ENCODE data around the gene KRTAP6-3. TPM values are rescaled to one million over a fixed set of nuclear protein-coding genes. Genes with fewer than 3 reads are reported as not detected.

The KRTAP6-3 gene
- total RNA-seq, 5 donors from 2014 or later (not counting 1 experiment from before 2014, with no cell fraction given) = not detected

DNA sequence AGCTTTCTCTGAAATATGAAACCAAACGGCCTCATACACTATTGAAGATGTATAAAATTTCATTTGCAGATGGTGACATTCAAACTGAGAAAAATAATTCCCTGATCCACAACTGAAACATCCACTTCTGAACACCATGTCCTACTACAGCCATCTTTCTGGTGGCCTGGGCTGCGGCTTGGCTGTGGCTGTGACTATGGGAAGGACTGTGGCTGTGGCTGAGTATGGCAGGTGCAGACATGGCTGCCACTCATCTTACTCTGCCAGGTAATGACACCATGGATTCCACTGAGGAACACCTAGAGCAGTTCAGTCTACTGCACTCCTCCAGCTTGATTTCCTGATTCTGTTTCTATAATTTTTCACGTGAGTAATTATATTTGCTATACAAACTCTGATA is 28.3 kb downstream of the KRTAP6-3 start, which contains the start of gene KRTAP20-4:
KRTAP20-4 (plus strand) TSS at position 106 of the 400 bp plus-strand sequence.
- no peaks in the 10 kb centered on the region for H3K36me3 Mint-ChIP-seq
- H3K9me3 ChIP-seq = no peaks in the 10 kb centered on the region
- H3K4me3 Mint-ChIP-seq = no peak within 1 kb of the TSS
- no peaks in the 10 kb centered on the region for H3K36me3 ChIP-seq (ENCODE audit: control insufficient read depth in 2 of 2, extremely low read depth in 1 of 2, insufficient read depth in 1 of 2, low read length in 1 of 2)
- no peaks in the 10 kb centered on the region for H3K4me1 ChIP-seq (ENCODE audit: control insufficient read depth in 1 of 2, extremely low read depth in 1 of 2, insufficient read depth in 2 of 2, low read length in 2 of 2)
- H3K27me3 ChIP-seq (replicated peaks in 1 of 2; ENCODE audit: control insufficient read depth in 2 of 2, extremely low read depth in 1 of 2, insufficient read depth in 2 of 2, low read length in 1 of 2) = no peaks in the 10 kb centered on the region
- POLR2A ChIA-PET = no interaction called here
- H3K4me1 Mint-ChIP-seq = no peaks in the 10 kb centered on the region
- no CpG with 5 or more reads among the region's 3 CpGs for WGBS (ENCODE audit: insufficient coverage)
- H3K27ac Mint-ChIP-seq = no peak within 1 kb of the TSS
- no peak within 1 kb of the TSS for H3K4me3 ChIP-seq (ENCODE audit: control insufficient read depth in 1 of 2, extremely low read depth in 1 of 2, low read length in 1 of 2)
- DNase-seq = no peak
- CTCF ChIA-PET = no interaction called here
- no peaks in the 10 kb centered on the region for H3K27me3 Mint-ChIP-seq
- ATAC-seq (replicated peaks in 1 of 4) = no peak
- no peaks in the 10 kb centered on the region for H3K9me3 Mint-ChIP-seq
- H3K27ac ChIP-seq (ENCODE audit: low read length) = no peak within 1 kb of the TSS

- CTCF ChIA-PET = no interaction called here
- Histone ChIP-seq H3K27ac (ENCODE audit: low read length) (no peak overlapping the region), H3K27me3 (replicated peaks in 1 of 2; ENCODE audit: control insufficient read depth in 2 of 2, extremely low read depth in 1 of 2, insufficient read depth in 2 of 2, low read length in 1 of 2) (no peaks in the 10 kb centered on the region), H3K9me3 (peaks cover 2% of the 10 kb centered on the region), H3K4me1 (ENCODE audit: control insufficient read depth in 1 of 2, extremely low read depth in 1 of 2, insufficient read depth in 2 of 2, low read length in 2 of 2) (no peaks in the 10 kb centered on the region), H3K36me3 (ENCODE audit: control insufficient read depth in 2 of 2, extremely low read depth in 1 of 2, insufficient read depth in 1 of 2, low read length in 1 of 2) (no peaks in the 10 kb centered on the region), H3K4me3 (ENCODE audit: control insufficient read depth in 1 of 2, extremely low read depth in 1 of 2, low read length in 1 of 2) (no peak overlapping the region)
- POLR2A ChIA-PET = no interaction called here
- Mint-ChIP-seq H3K27ac (no peak overlapping the region), H3K9me3 (peaks cover 0 to 3% (median 0%) of the 10 kb centered on the region in 3 donors), H3K4me1 (no peaks in the 10 kb centered on the region), H3K27me3 (no peaks in the 10 kb centered on the region), H3K36me3 (no peaks in the 10 kb centered on the region), H3K4me3 (no peak overlapping the region)
- DNase-seq (no peak), ATAC-seq (replicated peaks in 1 of 4) (no peak)
- 67% methylated on average over 2 of the region's 3 CpGs for WGBS (ENCODE audit: insufficient coverage)
These were observed 31.1 kb downstream of the KRTAP6-3 start for GRCh38 chr21:30623362-30623761.

GRCh38 chr21:30625449-30626165 is 33.4 kb downstream of the KRTAP6-3 start:
- H3K27me3 ChIP-seq (replicated peaks in 1 of 2; ENCODE audit: control insufficient read depth in 2 of 2, extremely low read depth in 1 of 2, insufficient read depth in 2 of 2, low read length in 1 of 2) = no peaks in the 10 kb centered on the region
- no peak overlapping the region for H3K4me3 ChIP-seq (ENCODE audit: control insufficient read depth in 1 of 2, extremely low read depth in 1 of 2, low read length in 1 of 2)
- DNase-seq (no peak), ATAC-seq (replicated peaks in 1 of 4) (no peak)
- peaks cover 2% of the 10 kb centered on the region for H3K9me3 ChIP-seq
- H3K4me3 Mint-ChIP-seq = no peak overlapping the region
- ChIA-PET POLR2A (no interaction called here), CTCF (interaction anchor here in 1 of 2 donors (0.6 kb wide), 1 partner anchor 457 kb away, joined by 3 read pairs; no protein-coding TSS in a partner anchor)
- no peaks in the 10 kb centered on the region for H3K36me3 Mint-ChIP-seq
- no peaks in the 10 kb centered on the region for H3K4me1 ChIP-seq (ENCODE audit: control insufficient read depth in 1 of 2, extremely low read depth in 1 of 2, insufficient read depth in 2 of 2, low read length in 2 of 2)
- WGBS (ENCODE audit: insufficient coverage) = 64% methylated on average over 3 of the region's 4 CpGs
- H3K27ac ChIP-seq (ENCODE audit: low read length) = no peak overlapping the region
- no peaks in the 10 kb centered on the region for H3K27me3 Mint-ChIP-seq
- no peaks in the 10 kb centered on the region for H3K36me3 ChIP-seq (ENCODE audit: control insufficient read depth in 2 of 2, extremely low read depth in 1 of 2, insufficient read depth in 1 of 2, low read length in 1 of 2)
- no peaks in the 10 kb centered on the region for H3K4me1 Mint-ChIP-seq
- no peak overlapping the region for H3K27ac Mint-ChIP-seq
- peaks cover 0 to 3% (median 0%) of the 10 kb centered on the region in 3 donors for H3K9me3 Mint-ChIP-seq

DNA sequence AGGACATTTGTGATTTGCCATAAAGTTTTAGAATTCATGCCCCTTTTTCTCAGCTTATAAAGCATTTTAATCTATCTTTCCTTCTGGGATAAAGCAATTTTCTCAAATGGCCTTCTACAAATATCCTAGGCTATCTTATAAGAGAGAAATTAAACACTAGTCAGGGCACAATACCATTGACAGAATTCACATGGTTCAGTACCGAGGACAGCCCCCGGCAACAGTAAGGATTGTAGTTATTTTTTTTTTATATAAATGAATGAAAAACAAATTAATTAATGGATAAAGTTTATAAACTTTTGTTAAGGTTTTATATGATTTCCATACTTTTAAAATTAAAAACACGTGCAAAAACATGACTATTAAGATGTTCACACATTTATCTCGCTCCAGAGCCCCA is 35.9 kb downstream of the KRTAP6-3 start:
- Mint-ChIP-seq H3K4me3 (no peak overlapping the region), H3K4me1 (no peaks in the 10 kb centered on the region), H3K27ac (no peak overlapping the region), H3K36me3 (no peaks in the 10 kb centered on the region), H3K9me3 (peaks cover 0 to 3% (median 0%) of the 10 kb centered on the region in 3 donors), H3K27me3 (peaks cover 0 to 6% of the 10 kb centered on the region in 2 donors)
- ChIA-PET POLR2A (no interaction called here), CTCF (no interaction called here)
- no peak overlapping the region for H3K27ac ChIP-seq (ENCODE audit: low read length)
- H3K4me1 ChIP-seq (ENCODE audit: control insufficient read depth in 1 of 2, extremely low read depth in 1 of 2, insufficient read depth in 2 of 2, low read length in 2 of 2) = no peaks in the 10 kb centered on the region
- H3K27me3 ChIP-seq (replicated peaks in 1 of 2; ENCODE audit: control insufficient read depth in 2 of 2, extremely low read depth in 1 of 2, insufficient read depth in 2 of 2, low read length in 1 of 2) = no peaks in the 10 kb centered on the region
- DNase-seq = no peak
- H3K4me3 ChIP-seq (ENCODE audit: control insufficient read depth in 1 of 2, extremely low read depth in 1 of 2, low read length in 1 of 2) = no peak overlapping the region
- no peaks in the 10 kb centered on the region for H3K36me3 ChIP-seq (ENCODE audit: control insufficient read depth in 2 of 2, extremely low read depth in 1 of 2, insufficient read depth in 1 of 2, low read length in 1 of 2)
- no peak for ATAC-seq (replicated peaks in 1 of 4)
- H3K9me3 ChIP-seq = peaks cover 2% of the 10 kb centered on the region
- WGBS (ENCODE audit: insufficient coverage) = no CpG with 5 or more reads among the region's 4 CpGs

DNA sequence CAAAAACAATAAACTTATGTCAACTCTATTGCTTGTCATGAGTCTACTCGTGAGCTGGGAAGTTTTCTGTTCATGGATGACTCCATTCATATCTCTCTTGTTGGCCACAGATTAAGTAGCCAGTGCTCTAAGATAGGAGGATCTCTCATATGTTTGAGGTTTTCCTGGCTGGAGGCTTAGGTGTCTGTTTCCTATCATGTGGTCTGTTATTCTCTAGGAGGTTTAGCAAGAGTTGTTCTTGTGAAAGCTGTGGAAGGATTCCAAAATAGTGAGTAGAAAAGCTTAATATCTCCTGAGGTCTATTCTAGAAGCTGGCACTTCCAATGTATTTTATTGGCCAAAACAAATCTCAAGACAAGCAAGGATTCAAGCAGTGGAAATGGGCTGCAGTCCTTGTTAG is 37.0 kb downstream of the KRTAP6-3 start:
- POLR2A ChIA-PET = no interaction called here

DNA sequence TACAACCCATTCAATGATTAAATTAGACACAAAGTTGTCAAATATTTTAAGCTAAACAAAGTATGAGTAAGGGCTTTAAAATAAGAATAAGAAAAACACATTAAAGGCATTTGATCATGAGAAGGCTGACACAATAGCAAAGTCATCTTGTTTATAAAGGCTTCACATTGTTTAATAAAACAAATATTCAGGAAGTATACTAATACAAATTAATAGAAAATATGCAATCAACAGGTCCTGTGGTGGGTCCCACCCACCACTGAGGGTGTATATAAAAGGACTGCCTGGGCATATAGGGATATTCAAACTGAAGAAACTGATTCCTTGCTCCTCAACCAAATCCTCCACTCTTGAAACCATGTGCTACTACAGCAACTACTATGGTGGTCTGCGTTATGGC is 42.7 kb downstream of the KRTAP6-3 start, which contains the start of gene KRTAP20-2:
KRTAP20-2 (plus strand) TSS at position 301 of the 400 bp plus-strand sequence; CDS start at position 359, 58 bp downstream.
- Histone ChIP-seq H3K36me3 (ENCODE audit: control insufficient read depth in 2 of 2, extremely low read depth in 1 of 2, insufficient read depth in 1 of 2, low read length in 1 of 2) (no peaks in the 10 kb centered on the region), H3K4me1 (ENCODE audit: control insufficient read depth in 1 of 2, extremely low read depth in 1 of 2, insufficient read depth in 2 of 2, low read length in 2 of 2) (no peaks in the 10 kb centered on the region), H3K27me3 (replicated peaks in 1 of 2; ENCODE audit: control insufficient read depth in 2 of 2, extremely low read depth in 1 of 2, insufficient read depth in 2 of 2, low read length in 1 of 2) (no peaks in the 10 kb centered on the region), H3K4me3 (ENCODE audit: control insufficient read depth in 1 of 2, extremely low read depth in 1 of 2, low read length in 1 of 2) (no peak within 1 kb of the TSS), H3K27ac (ENCODE audit: low read length) (no peak within 1 kb of the TSS), H3K9me3 (no peaks in the 10 kb centered on the region)
- POLR2A ChIA-PET = no interaction called here
- no peak within 1 kb of the TSS for H3K27ac Mint-ChIP-seq
- 100% methylated on average over 1 of the region's 1 CpG for WGBS (ENCODE audit: insufficient coverage)
- DNase-seq (no peak), ATAC-seq (replicated peaks in 1 of 4) (no peak)
- no peaks in the 10 kb centered on the region for H3K36me3 Mint-ChIP-seq
- CTCF ChIA-PET = no interaction called here
- H3K27me3 Mint-ChIP-seq = peaks cover 0 to 6% of the 10 kb centered on the region in 2 donors
- no peaks in the 10 kb centered on the region for H3K9me3 Mint-ChIP-seq
- no peak within 1 kb of the TSS for H3K4me3 Mint-ChIP-seq
- H3K4me1 Mint-ChIP-seq = no peaks in the 10 kb centered on the region

More for the DNA sequence above, 37.0 kb downstream of the KRTAP6-3 start:
- H3K9me3 ChIP-seq = peaks cover 2% of the 10 kb centered on the region
- no peaks in the 10 kb centered on the region for H3K36me3 Mint-ChIP-seq
- WGBS (ENCODE audit: insufficient coverage) = no CpG with 5 or more reads among the region's 1 CpG
- H3K4me3 Mint-ChIP-seq = no peak overlapping the region
- H3K27ac Mint-ChIP-seq = no peak overlapping the region
- no peaks in the 10 kb centered on the region for H3K4me1 ChIP-seq (ENCODE audit: control insufficient read depth in 1 of 2, extremely low read depth in 1 of 2, insufficient read depth in 2 of 2, low read length in 2 of 2)
- no peak overlapping the region for H3K27ac ChIP-seq (ENCODE audit: low read length)
- peaks cover 0 to 6% of the 10 kb centered on the region in 2 donors for H3K27me3 Mint-ChIP-seq
- no peak for ATAC-seq (replicated peaks in 1 of 4)
- CTCF ChIA-PET = no interaction called here
- no peaks in the 10 kb centered on the region for H3K36me3 ChIP-seq (ENCODE audit: control insufficient read depth in 2 of 2, extremely low read depth in 1 of 2, insufficient read depth in 1 of 2, low read length in 1 of 2)
- H3K4me1 Mint-ChIP-seq = no peaks in the 10 kb centered on the region
- H3K9me3 Mint-ChIP-seq = peaks cover 0 to 3% (median 0%) of the 10 kb centered on the region in 3 donors
- H3K4me3 ChIP-seq (ENCODE audit: control insufficient read depth in 1 of 2, extremely low read depth in 1 of 2, low read length in 1 of 2) = no peak overlapping the region
- H3K27me3 ChIP-seq (replicated peaks in 1 of 2; ENCODE audit: control insufficient read depth in 2 of 2, extremely low read depth in 1 of 2, insufficient read depth in 2 of 2, low read length in 1 of 2) = no peaks in the 10 kb centered on the region
- no peak for DNase-seq

Measured in T-cell (primary cell).